GM12874 (cell line): ENCODE results near the gene CAPN14.

ENCODE experiments used
- CTCF ChIP-seq: IDR thresholded peaks from 2 replicates; pipeline ENCODE4 v1.5.1; 2011; ENCODE audit warnings: low read depth, mild to moderate bottlenecking, control low read depth, low read length, moderate library complexity; ENCODE audit not compliant: insufficient read depth

CAPN14 gene

DNA sequence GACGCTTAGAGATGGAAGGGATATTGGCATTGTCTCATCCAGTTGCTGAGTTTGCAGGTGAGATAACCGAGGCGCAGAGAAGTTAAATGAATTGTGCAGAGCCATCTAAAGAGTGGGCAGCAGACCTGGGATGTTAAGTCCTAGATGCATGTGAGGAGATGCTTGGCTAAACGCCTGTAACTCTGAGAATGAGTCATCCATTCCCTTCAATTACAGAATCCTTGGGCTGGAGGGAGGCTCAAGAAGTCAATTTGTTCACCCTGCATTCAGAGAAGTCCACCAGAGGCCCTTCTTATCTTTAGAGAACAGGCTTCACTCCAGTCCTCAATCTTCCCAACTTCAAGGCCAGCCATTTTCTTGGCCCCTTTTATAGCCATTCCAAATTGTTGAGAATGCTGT is 18.2 kb upstream of the CAPN14 start:
- no peak for TF ChIP-seq CTCF

- no peak for TF ChIP-seq CTCF
Measured at GRCh38 chr2:31234683-31235503, 17.6 kb upstream of the CAPN14 start.

GRCh38 chr2:31233741-31234682 is 16.7 kb upstream of the CAPN14 start, which contains the start of gene EHD3:
TSS of gene EHD3 (plus strand) at chr2:31234152. CDS start at chr2:31234622, 470 bp downstream.
- peak; percentile 33; the same call in 1 of the 2 replicates for TF ChIP-seq CTCF

DNA sequence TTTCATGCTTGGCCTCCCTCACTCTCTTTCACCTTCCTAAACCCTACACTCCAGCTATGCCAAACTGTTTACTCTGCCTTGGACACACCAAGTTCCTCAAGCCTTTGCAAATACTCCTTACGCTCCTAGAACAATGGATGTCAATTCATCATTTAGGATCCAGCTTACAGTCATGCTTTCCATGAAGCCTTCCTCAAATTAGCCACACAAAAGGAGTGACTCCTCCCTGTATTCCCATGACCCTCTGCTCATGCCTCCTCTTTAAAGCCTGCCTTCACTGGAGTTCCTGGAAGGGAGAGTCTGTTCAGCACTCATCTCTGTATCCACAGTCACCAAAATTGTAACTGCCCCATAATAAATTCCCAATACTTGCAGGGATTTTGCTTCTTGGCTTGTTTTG is 15.9 kb upstream of the CAPN14 start:
- no peak for TF ChIP-seq CTCF

DNA sequence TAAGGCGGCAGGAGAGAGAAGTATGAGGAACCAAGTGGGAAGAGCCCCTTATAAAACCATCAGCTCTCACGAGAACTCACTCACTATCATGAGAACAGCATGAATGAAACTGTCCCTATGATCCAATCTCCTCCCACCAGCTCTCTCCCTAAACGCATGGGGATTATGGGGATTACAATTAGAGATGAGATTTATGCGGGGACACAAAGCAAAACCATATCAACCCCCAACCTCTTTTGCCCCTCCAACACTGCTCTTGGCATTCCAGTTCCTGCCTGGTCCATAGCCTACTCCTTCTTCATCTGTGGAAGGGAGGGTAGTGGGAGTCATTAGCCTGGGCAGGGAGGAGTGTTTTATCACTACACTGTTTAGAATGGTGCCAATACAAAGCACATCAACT is 15.3 kb upstream of the CAPN14 start:
- no peak for TF ChIP-seq CTCF

DNA sequence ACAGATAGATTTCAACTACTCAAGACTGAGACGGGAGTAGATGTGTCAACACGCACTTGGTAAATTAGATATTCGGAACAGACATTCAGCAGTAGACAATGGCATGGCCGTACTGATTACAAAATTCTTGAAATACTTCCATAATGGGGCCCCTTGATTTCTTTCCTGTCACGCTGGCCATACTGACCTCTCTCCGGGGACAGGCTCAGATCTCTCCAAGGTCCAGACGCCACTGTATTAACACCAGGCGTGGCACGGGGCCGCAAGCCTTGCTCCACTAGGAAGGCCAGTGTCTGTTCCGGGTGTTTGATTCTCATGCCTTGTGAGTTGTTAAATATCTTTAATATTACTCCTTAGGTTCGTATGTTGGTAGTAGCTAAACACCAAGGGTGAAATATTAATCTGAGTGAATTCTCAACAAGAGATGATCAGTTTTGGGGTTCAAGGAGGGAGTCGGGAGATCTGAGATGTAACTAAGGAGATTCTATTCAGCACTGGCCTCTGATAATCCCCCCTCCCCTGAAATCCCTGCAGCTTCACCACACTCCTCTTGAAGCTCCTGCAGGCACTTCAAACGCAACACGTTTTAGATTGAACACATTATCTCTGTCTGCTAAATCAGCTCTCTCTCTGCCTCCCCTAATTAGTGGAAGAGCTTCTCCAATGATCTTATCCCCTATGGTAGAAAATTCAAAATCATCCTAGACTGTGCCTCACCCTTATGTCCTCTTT is 14.4 kb upstream of the CAPN14 start:
- no peak for TF ChIP-seq CTCF

DNA sequence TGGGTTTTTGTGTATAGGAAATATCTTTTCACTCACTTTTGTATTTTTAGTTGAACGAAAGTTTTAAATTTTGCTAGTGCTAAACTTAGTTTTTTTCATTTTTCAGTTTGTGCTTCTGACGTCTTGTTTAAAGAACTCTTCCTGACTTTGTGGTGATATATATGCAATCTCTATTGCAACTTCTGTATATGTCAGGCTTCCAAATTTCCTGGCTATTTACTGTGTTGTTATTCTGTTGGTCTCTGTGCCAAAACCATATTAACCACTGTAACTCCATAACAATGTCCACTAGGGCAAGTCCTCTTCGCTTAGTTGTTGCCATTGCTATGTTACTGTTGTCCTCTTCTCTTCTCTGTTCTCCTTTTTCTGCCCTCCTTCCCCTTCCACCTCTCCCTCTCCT is 13.4 kb upstream of the CAPN14 start:
- no peak for TF ChIP-seq CTCF
